NB4 (cell line): ENCODE results near the gene SLC49A3.

Experiments
- POLR2A ChIP-seq: IDR thresholded peaks from 2 replicates; pipeline ENCODE4 v1.6.1; 2011; ENCODE audit warnings: mild to moderate bottlenecking; ENCODE audit not compliant: insufficient read length; ENCODE audit errors: extremely low read depth
- TF ChIP-seq, protein P1 (sequence below): IDR thresholded peaks from one replicate; pipeline ENCODE4 v1.5.1; 2012; ENCODE audit warnings: low read depth, low read length

DNA sequence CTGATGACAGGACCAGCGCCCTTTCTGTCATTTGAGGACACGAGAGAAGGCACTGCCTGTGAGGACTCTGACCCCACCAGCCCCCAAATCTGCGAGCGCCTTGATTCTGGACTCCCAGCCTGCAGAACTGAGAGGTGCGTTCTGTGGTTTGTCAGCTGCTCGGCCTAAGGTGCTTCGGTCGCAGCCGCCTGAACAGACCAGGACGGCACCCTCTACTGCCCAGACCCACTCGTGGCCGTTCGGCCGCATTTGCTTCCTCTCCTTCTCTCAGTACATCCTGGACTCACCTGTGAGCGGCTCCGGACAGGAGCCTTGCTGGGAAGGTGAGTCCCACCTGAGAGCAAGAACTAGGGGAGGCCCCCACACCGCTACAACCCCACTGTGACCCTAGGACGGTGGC, 25.1 kb upstream of the SLC49A3 start:
- TF ChIP-seq, protein P1, sequence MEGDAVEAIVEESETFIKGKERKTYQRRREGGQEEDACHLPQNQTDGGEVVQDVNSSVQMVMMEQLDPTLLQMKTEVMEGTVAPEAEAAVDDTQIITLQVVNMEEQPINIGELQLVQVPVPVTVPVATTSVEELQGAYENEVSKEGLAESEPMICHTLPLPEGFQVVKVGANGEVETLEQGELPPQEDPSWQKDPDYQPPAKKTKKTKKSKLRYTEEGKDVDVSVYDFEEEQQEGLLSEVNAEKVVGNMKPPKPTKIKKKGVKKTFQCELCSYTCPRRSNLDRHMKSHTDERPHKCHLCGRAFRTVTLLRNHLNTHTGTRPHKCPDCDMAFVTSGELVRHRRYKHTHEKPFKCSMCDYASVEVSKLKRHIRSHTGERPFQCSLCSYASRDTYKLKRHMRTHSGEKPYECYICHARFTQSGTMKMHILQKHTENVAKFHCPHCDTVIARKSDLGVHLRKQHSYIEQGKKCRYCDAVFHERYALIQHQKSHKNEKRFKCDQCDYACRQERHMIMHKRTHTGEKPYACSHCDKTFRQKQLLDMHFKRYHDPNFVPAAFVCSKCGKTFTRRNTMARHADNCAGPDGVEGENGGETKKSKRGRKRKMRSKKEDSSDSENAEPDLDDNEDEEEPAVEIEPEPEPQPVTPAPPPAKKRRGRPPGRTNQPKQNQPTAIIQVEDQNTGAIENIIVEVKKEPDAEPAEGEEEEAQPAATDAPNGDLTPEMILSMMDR = no peak
- no peak for TF ChIP-seq POLR2A
